H1 (cell line): ENCODE measurements around the gene TGM3. TPM values are rescaled to one million over a fixed set of nuclear protein-coding genes. Genes with fewer than 3 reads are reported as not detected.

Experiments used
- CTCF ChIA-PET: fragments of 300-600 bp; sonication (Branson Sonifier 250); formaldehyde crosslinking; loops from one replicate; lab custom pipeline; 2021; ENCODE audit not compliant: partially characterized antibody; lab: Charles Lee
- POLR2A ChIA-PET: fragments of 300-600 bp; sonication (Branson Sonifier 250); formaldehyde crosslinking; loops from one replicate; lab custom pipeline; 2021; ENCODE audit warnings: inconsistent platforms; ENCODE audit not compliant: partially characterized antibody; lab: Charles Lee
- DNase-seq, 2 experiments: peaks; one replicate each; pipeline versions ENCODE4 v3.0.0 to v3.0.0-alpha.2; 2010 to 2022; ENCODE audit warnings: low spot score in 2 of 2, low read depth in 1 of 2, mixed read lengths in 1 of 2
- FAIRE-seq: peaks from 2 replicates; lab custom pipeline; 2011; peaks lifted over from hg19 to GRCh38; lab: Jason Lieb, UNC
- H2AFZ ChIP-seq: 2 replicates; pipeline ENCODE4 v1.8.1; 2012; ENCODE audit warnings: low read length, inconsistent platforms
- H2AK5ac ChIP-seq: 2 replicates; pipeline ENCODE4 v1.6.1; 2013; ENCODE audit warnings: low read depth, low read length
- H2BK120ac ChIP-seq: replicated peaks from 2 replicates; pipeline ENCODE3; 2013; ENCODE audit warnings: low read depth, low read length, inconsistent platforms
- H2BK12ac ChIP-seq: 2 replicates; pipeline ENCODE4 v1.6.1; 2013; ENCODE audit warnings: low read depth, low read length
- H2BK15ac ChIP-seq: 2 replicates; pipeline ENCODE4 v1.6.1; 2013; ENCODE audit warnings: low read length
- H2BK20ac ChIP-seq: 2 replicates; pipeline ENCODE4 v1.6.1; 2013; ENCODE audit warnings: low read length
- H2BK5ac ChIP-seq: 2 replicates; pipeline ENCODE4 v1.6.1; 2013; ENCODE audit warnings: low read depth, low read length
- H3K14ac ChIP-seq: 2 replicates; pipeline ENCODE4 v1.6.1; 2013; ENCODE audit warnings: inconsistent platforms; ENCODE audit not compliant: insufficient read length
- H3K18ac ChIP-seq: 2 replicates; pipeline ENCODE4 v1.6.1; 2013; ENCODE audit warnings: low read length; ENCODE audit errors: extremely low read depth
- H3K23ac ChIP-seq: 2 replicates; pipeline ENCODE4 v1.6.1; 2013; ENCODE audit warnings: inconsistent platforms; ENCODE audit not compliant: insufficient read length
- H3K23me2 ChIP-seq: 2 replicates; pipeline ENCODE4 v1.6.1; 2013; ENCODE audit warnings: low read depth, low read length
- H3K27ac ChIP-seq: 2 replicates; pipeline ENCODE4 v1.6.1; 2011; ENCODE audit warnings: low read depth, low read length, inconsistent platforms
- H3K27me3 ChIP-seq, 4 experiments: replicated peaks in 1 of 4; 1 replicate in 1 of 4; 2 replicates in 3 of 4; pipeline versions ENCODE4 v1.6.1 to v1.8.1; 2011 to 2013; ENCODE audit warnings: low read length in 3 of 4, mild to moderate bottlenecking in 3 of 4, inconsistent platforms in 2 of 4, mixed read lengths in 2 of 4, moderate library complexity in 1 of 4; ENCODE audit not compliant: control insufficient read depth in 3 of 4, insufficient read depth in 3 of 4; ENCODE audit errors: extremely low read depth in 1 of 4
- H3K36me3 ChIP-seq, 4 experiments: 2 replicates each; pipeline versions ENCODE4 v1.6.1 to v1.8.1; 2011 to 2013; ENCODE audit warnings: mild to moderate bottlenecking in 4 of 4, low read length in 3 of 4, moderate library complexity in 2 of 4, control low read depth in 1 of 4, inconsistent platforms in 1 of 4; ENCODE audit not compliant: insufficient read depth in 4 of 4, control insufficient read depth in 2 of 4
- H3K4ac ChIP-seq: replicated peaks from 2 replicates; pipeline ENCODE3; 2013; ENCODE audit warnings: low read length, low read depth, mixed read lengths, inconsistent platforms; ENCODE audit not compliant: insufficient read length
- H3K4me1 ChIP-seq, 4 experiments: replicated peaks in 1 of 4; 1 replicate in 1 of 4; 2 replicates in 3 of 4; pipeline versions ENCODE4 v1.6.1 to v1.8.1; 2011 to 2013; ENCODE audit warnings: low read length in 3 of 4, inconsistent platforms in 2 of 4, mixed read lengths in 1 of 4; ENCODE audit not compliant: insufficient read depth in 4 of 4, control insufficient read depth in 3 of 4
- H3K4me2 ChIP-seq, 2 experiments: 2 replicates each; pipeline versions ENCODE4 v1.6.1 to v1.8.1; 2011 to 2013; ENCODE audit warnings: low read depth in 2 of 2, low read length in 2 of 2, control low read depth in 1 of 2, inconsistent platforms in 1 of 2, mild to moderate bottlenecking in 1 of 2; ENCODE audit not compliant: insufficient read depth in 1 of 2
- H3K4me3 ChIP-seq, 4 experiments: fragments of 200-600, 300-600 bp in 1 of 4; sonication (generic), shearing (Covaris generic), sonication (Bioruptor Twin) in 1 of 4; 2 replicates each; pipeline versions ENCODE4 v1.5.1 to v1.8.1; 2011 to 2016; ENCODE audit warnings: low read length in 4 of 4, low read depth in 3 of 4, control low read depth in 2 of 4, inconsistent platforms in 2 of 4, mild to moderate bottlenecking in 2 of 4, mixed read lengths in 1 of 4, moderate library complexity in 1 of 4; ENCODE audit not compliant: insufficient read depth in 2 of 4; ENCODE audit errors: extremely low read depth in 1 of 4
- H3K56ac ChIP-seq: replicated peaks from 2 replicates; pipeline ENCODE3; 2013; ENCODE audit warnings: low read depth, mild to moderate bottlenecking, mixed read lengths, low read length, inconsistent platforms; ENCODE audit not compliant: insufficient read length
- H3K79me1 ChIP-seq: 2 replicates; pipeline ENCODE4 v1.6.1; 2013; ENCODE audit warnings: low read depth, low read length, control low read depth
- H3K79me2 ChIP-seq, 2 experiments: 2 replicates each; pipeline versions ENCODE4 v1.6.1 to v1.8.1; 2012 to 2013; ENCODE audit warnings: low read length in 2 of 2, mild to moderate bottlenecking in 2 of 2, inconsistent platforms in 1 of 2; ENCODE audit not compliant: insufficient read depth in 2 of 2, control insufficient read depth in 1 of 2
- H3K9ac ChIP-seq, 4 experiments: replicated peaks in 1 of 4; 1 replicate in 1 of 4; 2 replicates in 3 of 4; pipeline versions ENCODE4 v1.6.1 to v1.8.1; 2011 to 2013; ENCODE audit warnings: low read depth in 3 of 4, low read length in 3 of 4, control low read depth in 2 of 4, mild to moderate bottlenecking in 2 of 4, moderate library complexity in 2 of 4, inconsistent platforms in 1 of 4; ENCODE audit errors: extremely low read depth in 1 of 4
- H3K9me3 ChIP-seq, 2 experiments: 2 replicates each; pipeline versions ENCODE4 v1.6.1 to v1.8.1; 2012 to 2013; ENCODE audit warnings: mild to moderate bottlenecking in 2 of 2, moderate library complexity in 2 of 2, control low read depth in 1 of 2, inconsistent platforms in 1 of 2, low read depth in 1 of 2, low read length in 1 of 2, mixed read lengths in 1 of 2; ENCODE audit not compliant: insufficient read depth in 2 of 2
- H4K20me1 ChIP-seq, 2 experiments: replicated peaks in 1 of 2; 2 replicates each; pipeline versions ENCODE3 to v1.8.1; 2011 to 2013; ENCODE audit warnings: inconsistent platforms in 2 of 2, low read length in 2 of 2, mild to moderate bottlenecking in 1 of 2; ENCODE audit not compliant: insufficient read depth in 2 of 2, control insufficient read depth in 1 of 2
- H4K5ac ChIP-seq: 2 replicates; pipeline ENCODE4 v1.6.1; 2013; ENCODE audit warnings: low read length, low read depth, mixed read lengths, inconsistent platforms; ENCODE audit not compliant: insufficient read length
- H4K8ac ChIP-seq: 2 replicates; pipeline ENCODE4 v1.8.0; 2013; ENCODE audit warnings: mild to moderate bottlenecking, moderate library complexity, low read length, inconsistent platforms; ENCODE audit not compliant: insufficient read depth; ENCODE audit errors: extremely low read depth
- H4K91ac ChIP-seq: replicated peaks from 2 replicates; pipeline ENCODE3; 2013; ENCODE audit warnings: low read length, mixed read lengths, inconsistent platforms; ENCODE audit not compliant: insufficient read length
- ATF2 ChIP-seq: IDR thresholded peaks from 2 replicates; pipeline ENCODE4 v1.6.1; 2012; ENCODE audit warnings: low read length, inconsistent platforms
- BCL11A ChIP-seq, 2 experiments: IDR thresholded peaks; one replicate each; pipeline ENCODE4 v1.6.1; 2011; ENCODE audit warnings: low read depth in 2 of 2, low read length in 2 of 2, mild to moderate bottlenecking in 2 of 2
- EZH2 ChIP-seq: fragments of 200-600 bp; sonication (generic); IDR thresholded peaks from 2 replicates; pipeline ENCODE4 v1.7.1; 2012; ENCODE audit warnings: low read depth, mild to moderate bottlenecking, moderate library complexity, low read length, inconsistent platforms; ENCODE audit not compliant: severe bottlenecking
- FOSL1 ChIP-seq: IDR thresholded peaks from 2 replicates; pipeline ENCODE4 v1.6.1; 2011; ENCODE audit warnings: mild to moderate bottlenecking, low read depth, low read length, moderate library complexity; ENCODE audit not compliant: insufficient read depth
- HDAC6 ChIP-seq: IDR thresholded peaks from one replicate; pipeline ENCODE4 v1.7.1; 2012; ENCODE audit warnings: low read depth, mild to moderate bottlenecking, inconsistent platforms, low read length, moderate library complexity
- JUN ChIP-seq: IDR thresholded peaks from 2 replicates; pipeline ENCODE4 v1.6.1; 2011; ENCODE audit warnings: low read depth, mild to moderate bottlenecking, improper control_type of control experiment, low read length
- JUND ChIP-seq: IDR thresholded peaks from 2 replicates; pipeline ENCODE4 v1.6.1; 2011; ENCODE audit warnings: mild to moderate bottlenecking, improper control_type of control experiment, low read length
- MAX ChIP-seq: IDR thresholded peaks from 2 replicates; pipeline ENCODE4 v1.6.1; 2012; ENCODE audit warnings: inconsistent platforms
- NANOG ChIP-seq: IDR thresholded peaks from 2 replicates; pipeline ENCODE4 v1.6.1; 2011; ENCODE audit warnings: low read length, low read depth, mild to moderate bottlenecking, inconsistent platforms; ENCODE audit not compliant: insufficient read depth, poor library complexity, severe bottlenecking
- POLR2AphosphoS5 ChIP-seq: IDR thresholded peaks from 2 replicates; pipeline ENCODE4 v1.6.1; 2011; ENCODE audit warnings: low read depth, low read length
- RXRA ChIP-seq: IDR thresholded peaks from 2 replicates; pipeline ENCODE4 v1.6.1; 2011; ENCODE audit warnings: low read depth, mild to moderate bottlenecking, low read length, moderate library complexity; ENCODE audit not compliant: insufficient read depth
- SIRT6 ChIP-seq: IDR thresholded peaks from one replicate; pipeline ENCODE4 v1.7.1; 2012; ENCODE audit warnings: low read length, inconsistent platforms
- TBP ChIP-seq: IDR thresholded peaks from 2 replicates; pipeline ENCODE4 v1.6.1; 2011; ENCODE audit warnings: low read depth, low read length, improper control_type of control experiment
- WGBS, 2 experiments: shearing (Covaris generic) in 1 of 2; methylation state at CpG; one replicate each; pipeline versions ENCODE4 v1.1.6 to v1.1.7; 2013 to 2015; ENCODE audit warnings: low lambda C conversion rate in 2 of 2, mixed read lengths in 2 of 2, inconsistent platforms in 1 of 2, low coverage in 1 of 2, missing lambda C conversion rate in 1 of 2; ENCODE audit not compliant: insufficient replicate concordance in 2 of 2, insufficient coverage in 1 of 2, insufficient read length in 1 of 2; ENCODE audit errors: extremely low coverage in 1 of 2, missing lambda C conversion rate in 1 of 2; 5-methylcytosine and 5-hydroxymethylcytosine counted together
- polyA plus RNA-seq, 7 experiments: library from polyadenylated mRNA; depleted of rRNA in 3 of 7; stranded (reverse) in 5 of 7; unstranded in 2 of 7; fragments of >200 nt in 5 of 7; fragments of 200-250 nt in 2 of 7; gene quantifications; 1 replicate in 5 of 7; 2 replicates in 1 of 7; 4 replicates in 1 of 7; pipeline versions ENCODE4 v1.2.1 to v1.2.3, GENCODE V29; 2011 to 2013; ENCODE audit warnings: missing spikeins in 2 of 7, mixed read lengths in 2 of 7
- total RNA-seq: library from RNA; stranded (reverse); fragmentation: NEBNext Ultra II Directional; extraction: Animal tissue kit (Norgen Biotek cat#: 25700); gene quantifications from 2 replicates; pipeline ENCODE4 v1.2.1, GENCODE V29; 2021

Gene TGM3
- total and polyA plus RNA-seq, 2 of the 8 experiments (the other 6 are each of a cell fraction or from before 2014, with no cell fraction given): 0.12 TPM; not detected in 1

GRCh38 chr20:2248837-2249236 lies 47.0 kb upstream of the TGM3 start:
- Histone ChIP-seq H2AFZ (no peak overlapping the region), H4K20me1 (no peaks in the 10 kb centered on the region), H2BK5ac (no peak overlapping the region), H2AK5ac (no peak overlapping the region), H3K4ac (no peak overlapping the region), H2BK120ac (no peak overlapping the region), H2BK20ac (no peak overlapping the region), H3K27ac (no peak overlapping the region), H3K4me1 (peaks cover 15 to 28% (median 19%) of the 10 kb centered on the region in 4 experiments), H3K79me2 (no peaks in the 10 kb centered on the region), H3K79me1 (no peaks in the 10 kb centered on the region), H3K27me3 (no peaks in the 10 kb centered on the region), H2BK12ac (no peak overlapping the region), H4K8ac (no peak overlapping the region), H3K18ac (no peak overlapping the region), H3K4me2 (no peak overlapping the region), H4K91ac (no peak overlapping the region), H2BK15ac (no peak overlapping the region), H3K9ac (no peak overlapping the region), H3K9me3 (no peaks in the 10 kb centered on the region), H3K36me3 (no peaks in the 10 kb centered on the region), H3K23ac (no peak overlapping the region), H3K14ac (no peak overlapping the region), H3K4me3 (no peak overlapping the region), H3K56ac (no peak overlapping the region), H4K5ac (no peak overlapping the region), H3K23me2 (no peaks in the 10 kb centered on the region)
- 75% methylated on average over 5 of the region's 5 CpGs; no CpG with 5 or more reads in 1 of the 2 experiments for WGBS, 2 experiments
- POLR2A ChIA-PET: interaction anchor here (0.6 kb wide), 1 partner anchor 29 kb away, joined by 3 read pairs; no protein-coding TSS in a partner anchor
- CTCF ChIA-PET: interaction anchor here (0.7 to 3.0 kb wide), 3 partner anchors 12 to 41 kb away, joined by 3 to 9 read pairs (median 5); no protein-coding TSS in a partner anchor
- FAIRE-seq: no peak
- no peak for DNase-seq
- TF ChIP-seq SIRT6 (no peak), EZH2 (no peak), NANOG (no peak), HDAC6 (no peak), POLR2AphosphoS5 (no peak), JUND (no peak), JUN (no peak), FOSL1 (no peak), RXRA (no peak), ATF2 (no peak), TBP (no peak), BCL11A (IDR thresholded peaks at IDR 0.05; ENCODE audit: low read depth in 2 of 2, low read length in 2 of 2) (no peak), MAX (no peak)
